Measurements from ENCODE around the gene C20orf141.
"Not testable (repeated sequence)": the region's sequence is repeated elsewhere in the genome, so short reads cannot be mapped to it uniquely, and the experiment has no call there.

The C20orf141 gene

DNA sequence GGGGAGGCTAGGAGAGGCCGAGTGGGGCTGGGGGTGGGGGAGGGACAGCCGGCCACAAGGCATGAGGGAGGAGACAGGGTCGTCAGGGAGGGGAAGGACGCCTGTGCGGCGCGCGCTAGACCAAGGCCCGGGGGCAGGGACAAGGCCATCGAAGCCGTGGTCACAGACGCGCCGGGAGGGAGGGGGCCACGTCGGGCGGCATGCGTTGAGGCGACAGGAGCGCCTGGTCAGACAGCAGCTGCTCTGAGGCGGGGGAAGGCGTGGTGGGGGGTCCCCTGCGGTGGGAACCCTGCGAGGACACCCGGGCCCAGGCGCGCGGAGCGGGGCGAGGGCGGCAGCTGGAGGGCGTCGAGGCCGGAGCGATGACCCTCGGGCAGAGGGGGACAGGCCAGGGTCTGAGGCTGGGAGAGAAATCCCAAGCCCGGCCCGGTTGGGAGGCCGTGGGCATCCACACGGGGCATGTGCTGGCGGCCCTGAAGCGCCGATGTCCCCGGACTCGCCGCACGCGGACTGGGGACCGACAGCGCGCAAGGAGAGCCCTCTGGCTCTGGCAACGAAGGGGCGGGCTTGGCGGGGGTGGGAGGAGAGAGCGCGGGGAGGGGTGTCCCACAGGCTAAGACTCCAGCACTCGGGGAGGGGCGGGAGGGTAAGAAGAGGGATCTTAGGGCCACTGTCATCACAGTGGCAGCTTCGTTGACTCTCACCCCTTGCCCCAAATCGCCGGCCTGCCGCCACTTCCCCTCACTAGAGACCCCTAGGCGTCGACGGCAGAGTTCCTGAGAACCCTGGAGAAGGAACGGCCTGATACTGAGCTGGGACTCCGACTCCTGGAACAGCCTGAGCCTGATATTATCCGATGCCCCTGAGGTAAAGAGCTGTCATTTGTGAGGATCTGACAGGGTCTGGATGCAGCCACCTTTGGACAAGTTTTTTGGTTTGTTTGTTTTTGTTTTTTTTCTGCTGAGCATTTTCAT, 6.4 kb downstream of the C20orf141 start:
- H3K9me3 ChIP-seq (ENCODE audit: control insufficient read depth, insufficient read depth, low read depth, low read length), result no peaks in the 10 kb centered on the region
- H3K4me3 ChIP-seq (ENCODE audit: low read depth, low read length), result peak overlapping the region; percentile 29
- H3K9ac ChIP-seq (ENCODE audit: low read length), result no peak overlapping the region
- no peaks in the 10 kb centered on the region for H3K36me3 ChIP-seq (ENCODE audit: control insufficient read depth, insufficient read depth, low read length)
- peaks cover 51% of the 10 kb centered on the region for H3K27me3 ChIP-seq (ENCODE audit: control insufficient read depth, insufficient read depth, low read length)
- no peak overlapping the region for H3K27ac ChIP-seq (ENCODE audit: low read depth, low read length)
- H3K4me1 ChIP-seq (ENCODE audit: control insufficient read depth, insufficient read depth, low read length), result peaks cover 15% of the 10 kb centered on the region

GRCh38 chr20:2822073-2822472, 7.3 kb downstream of the C20orf141 start:
- H3K4me3 ChIP-seq (ENCODE audit: low read depth, low read length), result peak overlapping the region; percentile 35
- no peaks in the 10 kb centered on the region for H3K9me3 ChIP-seq (ENCODE audit: control insufficient read depth, insufficient read depth, low read depth, low read length)
- H3K27me3 ChIP-seq (ENCODE audit: control insufficient read depth, insufficient read depth, low read length), result peaks cover 55% of the 10 kb centered on the region
- H3K36me3 ChIP-seq (ENCODE audit: control insufficient read depth, insufficient read depth, low read length), result no peaks in the 10 kb centered on the region
- H3K4me1 ChIP-seq (ENCODE audit: control insufficient read depth, insufficient read depth, low read length), result peaks cover 15% of the 10 kb centered on the region
- no peak overlapping the region for H3K9ac ChIP-seq (ENCODE audit: low read length)
- no peak overlapping the region for H3K27ac ChIP-seq (ENCODE audit: low read depth, low read length)

DNA sequence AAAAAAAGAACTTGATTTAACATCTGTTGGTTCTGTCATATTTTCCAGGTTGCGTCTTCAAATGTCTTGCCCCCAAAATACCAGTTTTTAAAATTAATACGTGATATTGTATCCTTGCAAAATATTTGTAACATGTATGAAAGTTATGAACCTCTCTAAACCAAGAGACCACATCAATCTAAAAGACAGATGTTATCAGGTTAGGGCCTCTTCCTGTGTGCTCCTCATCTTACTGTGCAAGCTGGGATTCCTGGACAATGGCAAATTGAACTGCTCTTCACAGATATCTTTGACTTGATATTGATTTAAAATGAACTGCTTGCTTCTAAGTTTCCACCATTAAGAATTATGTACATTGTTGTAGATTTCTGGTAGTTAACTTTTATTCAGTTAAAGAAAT, 11.0 kb downstream of the C20orf141 start:
- Histone ChIP-seq H3K27ac (ENCODE audit: low read depth, low read length) (no peak overlapping the region), H3K4me3 (ENCODE audit: low read depth, low read length) (no peak overlapping the region), H3K27me3 (ENCODE audit: control insufficient read depth, insufficient read depth, low read length) (peaks cover 33% of the 10 kb centered on the region), H3K36me3 (ENCODE audit: control insufficient read depth, insufficient read depth, low read length) (no peaks in the 10 kb centered on the region), H3K9ac (ENCODE audit: low read length) (no peak overlapping the region), H3K4me1 (ENCODE audit: control insufficient read depth, insufficient read depth, low read length) (peaks cover 4% of the 10 kb centered on the region; the same call in 1 of the 2 replicates), H3K9me3 (ENCODE audit: control insufficient read depth, insufficient read depth, low read depth, low read length) (no peaks in the 10 kb centered on the region)

- Histone ChIP-seq H3K27ac (ENCODE audit: low read depth, low read length) (no peak overlapping the region), H3K36me3 (ENCODE audit: control insufficient read depth, insufficient read depth, low read length) (no peaks in the 10 kb centered on the region), H3K4me1 (ENCODE audit: control insufficient read depth, insufficient read depth, low read length) (no peaks in the 10 kb centered on the region), H3K9ac (ENCODE audit: low read length) (no peak overlapping the region), H3K9me3 (ENCODE audit: control insufficient read depth, insufficient read depth, low read depth, low read length) (no peaks in the 10 kb centered on the region), H3K4me3 (ENCODE audit: low read depth, low read length) (no peak overlapping the region), H3K27me3 (ENCODE audit: control insufficient read depth, insufficient read depth, low read length) (peaks cover 25% of the 10 kb centered on the region)
Observed at GRCh38 chr20:2826655-2827054, 11.9 kb downstream of the C20orf141 start.

DNA sequence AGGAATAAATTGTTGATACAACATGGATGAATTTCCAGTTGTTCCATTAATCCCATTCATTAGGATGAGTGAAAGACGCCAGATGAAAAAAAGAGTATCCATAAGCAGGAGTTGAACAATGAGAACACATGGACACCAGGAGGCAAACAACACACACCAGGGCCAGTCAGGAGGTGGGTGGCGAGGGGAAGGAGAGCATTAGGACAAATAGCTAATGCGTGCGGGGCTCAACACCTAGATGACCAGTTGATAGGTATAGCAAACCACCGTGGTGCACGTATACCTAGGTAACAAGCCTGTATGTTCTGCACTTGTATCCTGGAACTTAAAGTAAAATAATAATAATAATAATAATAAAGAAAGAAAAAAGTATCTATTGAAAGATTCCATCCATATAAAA, 14.6 kb downstream of the C20orf141 start:
- peaks cover 17% of the 10 kb centered on the region for H3K27me3 ChIP-seq (ENCODE audit: control insufficient read depth, insufficient read depth, low read length)
- H3K9me3 ChIP-seq (ENCODE audit: control insufficient read depth, insufficient read depth, low read depth, low read length), result no peaks in the 10 kb centered on the region
- H3K4me1 ChIP-seq (ENCODE audit: control insufficient read depth, insufficient read depth, low read length), result no peaks in the 10 kb centered on the region
- no peak overlapping the region for H3K27ac ChIP-seq (ENCODE audit: low read depth, low read length)
- H3K36me3 ChIP-seq (ENCODE audit: control insufficient read depth, insufficient read depth, low read length), result no peaks in the 10 kb centered on the region
- H3K4me3 ChIP-seq (ENCODE audit: low read depth, low read length), result no peak overlapping the region
- no peak overlapping the region for H3K9ac ChIP-seq (ENCODE audit: low read length)

GRCh38 chr20:2831206-2831605, 16.4 kb downstream of the C20orf141 start:
- H3K36me3 ChIP-seq (ENCODE audit: control insufficient read depth, insufficient read depth, low read length); H3K4me1 ChIP-seq (ENCODE audit: control insufficient read depth, insufficient read depth, low read length); H3K9ac ChIP-seq (ENCODE audit: low read length); H3K4me3 ChIP-seq (ENCODE audit: low read depth, low read length); H3K27ac ChIP-seq (ENCODE audit: low read depth, low read length); H3K9me3 ChIP-seq (ENCODE audit: control insufficient read depth, insufficient read depth, low read depth, low read length): not testable (repeated sequence)
- peaks cover 12% of the 10 kb centered on the region for H3K27me3 ChIP-seq (ENCODE audit: control insufficient read depth, insufficient read depth, low read length)

DNA sequence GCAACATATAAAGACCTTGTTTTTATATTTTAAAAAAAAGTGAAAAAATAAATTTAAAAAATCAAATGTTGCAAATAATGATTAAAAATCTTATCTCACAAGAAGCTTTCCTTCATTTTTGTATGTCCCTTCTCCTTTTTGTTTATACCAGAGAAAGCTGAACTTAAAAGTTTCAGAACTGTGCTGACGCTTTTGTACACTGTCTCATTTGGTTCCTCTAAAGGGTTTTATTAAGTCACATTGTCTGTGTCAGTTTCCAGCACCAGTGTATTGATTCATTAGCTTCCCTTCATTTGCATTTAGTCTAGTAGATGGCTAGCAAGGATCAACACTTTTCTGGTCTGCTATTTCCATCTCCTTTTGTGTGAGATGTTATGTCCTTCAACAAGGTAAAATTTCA, 19.0 kb downstream of the C20orf141 start:
- H3K9ac ChIP-seq (ENCODE audit: low read length), result no peak overlapping the region
- H3K9me3 ChIP-seq (ENCODE audit: control insufficient read depth, insufficient read depth, low read depth, low read length), result no peaks in the 10 kb centered on the region
- no peaks in the 10 kb centered on the region for H3K4me1 ChIP-seq (ENCODE audit: control insufficient read depth, insufficient read depth, low read length)
- H3K27me3 ChIP-seq (ENCODE audit: control insufficient read depth, insufficient read depth, low read length), result peaks cover 6% of the 10 kb centered on the region
- H3K4me3 ChIP-seq (ENCODE audit: low read depth, low read length), result no peak overlapping the region
- H3K36me3 ChIP-seq (ENCODE audit: control insufficient read depth, insufficient read depth, low read length), result peaks cover 21% of the 10 kb centered on the region; the same call in 1 of the 2 replicates
- no peak overlapping the region for H3K27ac ChIP-seq (ENCODE audit: low read depth, low read length)

- Histone ChIP-seq H3K4me1 (ENCODE audit: control insufficient read depth, insufficient read depth, low read length) (no peaks in the 10 kb centered on the region), H3K4me3 (ENCODE audit: low read depth, low read length) (no peak overlapping the region), H3K27me3 (ENCODE audit: control insufficient read depth, insufficient read depth, low read length) (peaks cover 8% of the 10 kb centered on the region), H3K36me3 (ENCODE audit: control insufficient read depth, insufficient read depth, low read length) (peaks cover 22% of the 10 kb centered on the region; the same call in 1 of the 2 replicates), H3K9me3 (ENCODE audit: control insufficient read depth, insufficient read depth, low read depth, low read length) (no peaks in the 10 kb centered on the region), H3K9ac (ENCODE audit: low read length) (no peak overlapping the region), H3K27ac (ENCODE audit: low read depth, low read length) (no peak overlapping the region)
Observed at GRCh38 chr20:2834401-2835110, 19.8 kb downstream of the C20orf141 start.

DNA sequence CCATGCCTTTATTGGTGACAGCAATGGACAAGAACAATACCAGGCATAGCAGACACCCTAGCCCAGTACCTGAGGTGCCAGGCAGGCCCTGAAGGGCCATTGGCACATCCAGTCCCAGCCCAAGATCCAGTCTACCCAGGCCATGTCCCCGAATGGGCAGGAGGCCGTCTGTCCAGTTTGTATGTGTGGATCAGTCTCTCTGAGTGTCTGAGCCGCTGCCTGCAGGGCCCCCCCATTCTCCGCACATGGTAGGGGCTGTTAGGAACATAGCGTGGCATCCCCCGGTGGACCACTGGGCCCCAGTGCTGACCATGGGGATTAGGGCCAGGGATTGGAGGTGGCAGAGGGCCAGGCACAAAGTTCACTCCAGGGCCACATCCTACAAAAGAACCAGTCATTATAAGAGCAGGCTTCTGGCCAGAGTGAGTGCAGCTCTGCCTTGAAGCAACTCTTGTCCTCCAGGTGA, 20.6 kb downstream of the C20orf141 start:
- Histone ChIP-seq H3K9ac (ENCODE audit: low read length) (no peak overlapping the region), H3K4me1 (ENCODE audit: control insufficient read depth, insufficient read depth, low read length) (no peaks in the 10 kb centered on the region), H3K4me3 (ENCODE audit: low read depth, low read length) (no peak overlapping the region), H3K27ac (ENCODE audit: low read depth, low read length) (no peak overlapping the region), H3K9me3 (ENCODE audit: control insufficient read depth, insufficient read depth, low read depth, low read length) (no peaks in the 10 kb centered on the region), H3K27me3 (ENCODE audit: control insufficient read depth, insufficient read depth, low read length) (peaks cover 15% of the 10 kb centered on the region), H3K36me3 (ENCODE audit: control insufficient read depth, insufficient read depth, low read length) (peaks cover 22% of the 10 kb centered on the region; the same call in 1 of the 2 replicates)

DNA sequence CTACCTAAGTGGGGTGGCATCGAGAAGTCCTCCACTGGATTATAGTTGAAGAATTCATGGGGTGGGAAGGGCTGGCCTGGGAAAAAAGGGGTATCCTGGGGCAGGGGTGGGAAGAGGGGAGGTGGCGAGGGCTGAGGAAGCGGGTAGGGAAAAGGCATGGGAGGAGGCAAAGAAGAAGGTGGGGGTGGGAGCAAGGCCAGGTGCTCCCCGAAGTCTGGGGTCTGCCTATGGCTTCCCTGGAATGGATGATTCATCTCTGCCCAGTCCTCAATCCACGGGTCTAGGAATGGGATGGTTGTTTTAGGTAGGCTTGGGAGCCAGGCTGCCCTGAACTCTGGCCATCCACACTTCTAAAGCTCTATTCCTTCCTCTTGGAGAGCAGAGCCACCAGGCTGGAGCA, 21.2 kb downstream of the C20orf141 start:
- H3K4me3 ChIP-seq (ENCODE audit: low read depth, low read length), result no peak overlapping the region
- no peaks in the 10 kb centered on the region for H3K4me1 ChIP-seq (ENCODE audit: control insufficient read depth, insufficient read depth, low read length)

More for the DNA sequence above, 21.2 kb downstream of the C20orf141 start:
- H3K27me3 ChIP-seq (ENCODE audit: control insufficient read depth, insufficient read depth, low read length), result peaks cover 15% of the 10 kb centered on the region
- H3K36me3 ChIP-seq (ENCODE audit: control insufficient read depth, insufficient read depth, low read length), result peaks cover 22% of the 10 kb centered on the region; the same call in 1 of the 2 replicates
- H3K9ac ChIP-seq (ENCODE audit: low read length), result no peak overlapping the region
- no peak overlapping the region for H3K27ac ChIP-seq (ENCODE audit: low read depth, low read length)
- no peaks in the 10 kb centered on the region for H3K9me3 ChIP-seq (ENCODE audit: control insufficient read depth, insufficient read depth, low read depth, low read length)
